Loucy (cell line): ENCODE results near the gene DENND4A.

Experiments
- CTCF ChIP-seq: fragments of 200-600 bp; sonication (generic); conservative IDR thresholded peaks from 2 replicates; pipeline ENCODE4 v1.5.1; 2014; ENCODE audit warnings: mild to moderate bottlenecking, antibody characterized with exemption, low read length
- EZH2phosphoT487 ChIP-seq: fragments of 200-600 bp; IDR thresholded peaks from 2 replicates; pipeline ENCODE4 v1.6.1; 2018; ENCODE audit warnings: antibody characterized with exemption, mild to moderate bottlenecking, moderate library complexity, borderline replicate concordance

DNA sequence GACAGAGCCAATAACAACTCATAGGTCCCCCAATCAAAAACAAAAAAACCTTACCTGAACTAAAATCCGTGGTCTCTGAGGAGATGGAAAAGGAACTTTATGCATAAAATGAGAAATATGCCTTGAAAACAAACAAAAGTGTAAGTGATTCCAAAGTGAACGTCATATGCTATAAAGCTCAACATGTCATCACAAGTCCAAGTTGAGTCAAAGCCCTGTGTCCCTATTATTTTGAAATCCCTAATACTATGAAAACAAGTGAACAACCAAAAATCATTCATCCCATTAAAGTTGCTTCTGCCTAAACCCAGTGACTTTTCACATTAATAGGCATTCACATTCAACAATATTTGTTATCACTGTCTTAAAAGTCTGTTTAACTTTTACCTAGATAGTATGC, 59.4 kb downstream of the DENND4A start:
- TF ChIP-seq CTCF: no peak
- TF ChIP-seq EZH2phosphoT487: no peak
